ENCODE results near the gene NSUN4. TPM values are rescaled to one million over a fixed set of nuclear protein-coding genes. Genes with fewer than 3 reads are reported as not detected.

NSUN4 gene
- total and polyA plus RNA-seq, 8 donors: 8.1 to 16.4 (median 10.4) TPM

GRCh38 chr1:46380508-46380907 is 39.9 kb downstream of the NSUN4 start:
- intact Hi-C loops (cut with DNase I): no loop called here
- H3K27ac ChIP-seq: no peak overlapping the region
- H3K4me1 ChIP-seq: no peaks in the 10 kb centered on the region
- FAIRE-seq: no peak
- no peaks in the 10 kb centered on the region for H3K9me3 ChIP-seq
- DNase-seq: no peak
- H3K27me3 ChIP-seq: no peaks in the 10 kb centered on the region
- no peak overlapping the region for H3K4me3 ChIP-seq
- no peak for TF ChIP-seq CTCF (IDR thresholded peaks at IDR 0.05)
- no peak for ATAC-seq
- H3K36me3 ChIP-seq: no peaks in the 10 kb centered on the region

GRCh38 chr1:46393510-46393909 is 52.9 kb downstream of the NSUN4 start:
- ATAC-seq: no peak
- H3K4me3 ChIP-seq: peak overlapping the region in 2 of 4 donors; percentile 71 to 85
- H3K36me3 ChIP-seq: no peaks in the 10 kb centered on the region
- peaks cover 0 to 16% (median 9%) of the 10 kb centered on the region in 3 donors for H3K4me1 ChIP-seq
- intact Hi-C loops (cut with DNase I): no loop called here
- no peak overlapping the region for H3K27ac ChIP-seq
- no peak for DNase-seq
- H3K27me3 ChIP-seq: no peaks in the 10 kb centered on the region
- FAIRE-seq: no peak
- TF ChIP-seq CTCF (IDR thresholded peaks at IDR 0.05): no peak
- no peaks in the 10 kb centered on the region for H3K9me3 ChIP-seq
- WGBS, 2 donors: 70 to 76% methylated on average over 12 of the region's 12 CpGs

- FAIRE-seq (no peak), ATAC-seq (peak; percentile 91 to 95 (median 92)), DNase-seq (peak; percentile 75 to 92 (median 83))
- Histone ChIP-seq H3K9me3 (no peaks in the 10 kb centered on the region), H3K27me3 (no peaks in the 10 kb centered on the region), H3K36me3 (no peaks in the 10 kb centered on the region), H3K4me1 (peaks cover 0 to 16% (median 9%) of the 10 kb centered on the region in 3 donors), H3K4me3 (peak within 1 kb of the TSS; percentile 53 to 85 (median 76)), H3K27ac (peak within 1 kb of the TSS; percentile 52 to 70 (median 66))
- WGBS, 2 donors: 1% methylated on average over 53 to 75 of the region's 75 CpGs
- intact Hi-C loops (cut with DNase I): no loop called here
- no peak for TF ChIP-seq CTCF (IDR thresholded peaks at IDR 0.05)
These were observed 53.7 kb downstream of the NSUN4 start, which contains the start of gene FAAH for GRCh38 chr1:46394108-46394871. Gene FAAH (plus strand): TSS chr1:46394317. CDS start chr1:46394349, 32 bp downstream.

- TF ChIP-seq CTCF (IDR thresholded peaks at IDR 0.05): no peak
- H3K27me3 ChIP-seq: no peaks in the 10 kb centered on the region
- H3K4me1 ChIP-seq: peaks cover 0 to 16% (median 9%) of the 10 kb centered on the region in 3 donors
- DNase-seq: peak in 1 of 6 donors; percentile 34
- intact Hi-C loops (cut with DNase I): no loop called here
- no peaks in the 10 kb centered on the region for H3K36me3 ChIP-seq
- H3K4me3 ChIP-seq: peak overlapping the region; percentile 53 to 85 (median 76)
- WGBS, 2 donors: 10 to 11% methylated on average over 17 of the region's 17 CpGs
- FAIRE-seq: no peak
- peak; percentile 14 to 34 (median 18) for ATAC-seq
- H3K27ac ChIP-seq: peak overlapping the region in 3 of 4 donors; percentile 64 to 70 (median 67)
- no peaks in the 10 kb centered on the region for H3K9me3 ChIP-seq
These were observed 54.4 kb downstream of the NSUN4 start for GRCh38 chr1:46394872-46395465.
